ENCODE measurements around the gene PPA2. TPM values are rescaled to one million over a fixed set of nuclear protein-coding genes. Genes with fewer than 3 reads are reported as not detected.
"Not testable (repeated sequence)": the region's sequence is repeated elsewhere in the genome, so short reads cannot be mapped to it uniquely, and the experiment has no call there.

Gene PPA2
- total RNA-seq, 4 donors from 2014 or later, result 34.0 to 72.0 (median 47.3) TPM

DNA sequence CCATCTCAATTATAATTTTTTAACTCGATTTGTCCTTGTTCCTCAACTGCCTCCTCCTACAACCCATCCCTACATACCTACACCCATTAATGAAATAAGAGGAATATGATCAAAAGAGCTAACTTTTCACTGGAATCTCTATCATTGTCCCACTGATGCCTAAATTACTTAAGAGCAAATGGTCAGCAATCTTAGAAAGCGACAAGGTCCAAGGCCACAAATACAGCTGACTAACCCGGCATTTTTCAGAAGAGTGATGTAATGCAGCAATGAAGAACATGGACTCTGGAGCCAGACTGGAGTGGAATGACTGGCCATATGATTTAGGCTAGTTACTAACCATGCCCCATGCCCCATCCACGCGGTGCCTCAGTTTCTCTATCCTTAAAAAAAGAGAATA, 56.2 kb downstream of the PPA2 start:
- in situ Hi-C loops (cut with MboI; ENCODE audit: low sequenced_read_pairs in 4 of 4), result no loop called here
- Histone ChIP-seq H3K36me3 (peaks cover 0 to 11% of the 10 kb centered on the region in 2 donors), H3K27ac (no peak overlapping the region), H3K4me1 (no peaks in the 10 kb centered on the region), H3K4me3 (no peak overlapping the region), H3K9me3 (no peaks in the 10 kb centered on the region), H3K27me3 (no peaks in the 10 kb centered on the region)
- ATAC-seq, result no peak
- DNase-seq, result no peak
- intact Hi-C loops (cut with DNase I; ENCODE audit: low total_unique reads), result no loop called here
- TF ChIP-seq, protein P1, sequence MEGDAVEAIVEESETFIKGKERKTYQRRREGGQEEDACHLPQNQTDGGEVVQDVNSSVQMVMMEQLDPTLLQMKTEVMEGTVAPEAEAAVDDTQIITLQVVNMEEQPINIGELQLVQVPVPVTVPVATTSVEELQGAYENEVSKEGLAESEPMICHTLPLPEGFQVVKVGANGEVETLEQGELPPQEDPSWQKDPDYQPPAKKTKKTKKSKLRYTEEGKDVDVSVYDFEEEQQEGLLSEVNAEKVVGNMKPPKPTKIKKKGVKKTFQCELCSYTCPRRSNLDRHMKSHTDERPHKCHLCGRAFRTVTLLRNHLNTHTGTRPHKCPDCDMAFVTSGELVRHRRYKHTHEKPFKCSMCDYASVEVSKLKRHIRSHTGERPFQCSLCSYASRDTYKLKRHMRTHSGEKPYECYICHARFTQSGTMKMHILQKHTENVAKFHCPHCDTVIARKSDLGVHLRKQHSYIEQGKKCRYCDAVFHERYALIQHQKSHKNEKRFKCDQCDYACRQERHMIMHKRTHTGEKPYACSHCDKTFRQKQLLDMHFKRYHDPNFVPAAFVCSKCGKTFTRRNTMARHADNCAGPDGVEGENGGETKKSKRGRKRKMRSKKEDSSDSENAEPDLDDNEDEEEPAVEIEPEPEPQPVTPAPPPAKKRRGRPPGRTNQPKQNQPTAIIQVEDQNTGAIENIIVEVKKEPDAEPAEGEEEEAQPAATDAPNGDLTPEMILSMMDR (IDR thresholded peaks at IDR 0.05 in 4 of 5, conservative IDR thresholded peaks at IDR 0.05 in 1 of 5), result no peak
- no peak for TF ChIP-seq POLR2A (IDR thresholded peaks at IDR 0.05)

DNA sequence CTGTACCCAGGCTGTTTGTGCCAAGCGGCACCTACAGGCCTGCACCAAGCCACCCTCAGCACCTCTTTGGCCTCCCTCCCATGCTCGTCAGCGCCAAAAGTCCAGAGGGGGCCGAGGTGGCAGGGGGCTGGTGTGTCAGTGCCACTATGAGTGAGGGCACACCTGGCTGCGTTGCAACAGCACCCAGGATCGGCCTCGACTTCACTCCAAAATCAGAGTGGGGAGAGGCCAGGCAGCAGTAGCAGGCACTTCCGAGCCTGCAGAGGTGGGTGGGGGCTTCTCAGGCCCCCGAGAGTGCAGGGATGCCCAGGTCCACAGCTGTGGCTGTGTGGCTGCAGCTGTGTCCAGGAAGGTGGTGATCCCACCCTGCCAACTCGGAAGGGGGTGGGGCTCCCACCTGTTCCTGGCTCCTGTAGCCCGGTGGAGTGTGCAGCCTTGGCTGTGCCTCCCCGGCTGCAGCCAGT, 58.5 kb downstream of the PPA2 start:
- H3K36me3 ChIP-seq, result no peaks in the 10 kb centered on the region
- no peaks in the 10 kb centered on the region for H3K27me3 ChIP-seq
- no peak for ATAC-seq
- H3K9me3 ChIP-seq, result no peaks in the 10 kb centered on the region
- no peaks in the 10 kb centered on the region for H3K4me1 ChIP-seq
- no peak for TF ChIP-seq POLR2A (IDR thresholded peaks at IDR 0.05)
- TF ChIP-seq, protein P1 (IDR thresholded peaks at IDR 0.05 in 4 of 5, conservative IDR thresholded peaks at IDR 0.05 in 1 of 5), result no peak
- H3K4me3 ChIP-seq, result no peak overlapping the region
- in situ Hi-C loops (cut with MboI; ENCODE audit: low sequenced_read_pairs in 4 of 4), result no loop called here
- no peak overlapping the region for H3K27ac ChIP-seq
- intact Hi-C loops (cut with DNase I; ENCODE audit: low total_unique reads), result no loop called here
- no peak for DNase-seq

DNA sequence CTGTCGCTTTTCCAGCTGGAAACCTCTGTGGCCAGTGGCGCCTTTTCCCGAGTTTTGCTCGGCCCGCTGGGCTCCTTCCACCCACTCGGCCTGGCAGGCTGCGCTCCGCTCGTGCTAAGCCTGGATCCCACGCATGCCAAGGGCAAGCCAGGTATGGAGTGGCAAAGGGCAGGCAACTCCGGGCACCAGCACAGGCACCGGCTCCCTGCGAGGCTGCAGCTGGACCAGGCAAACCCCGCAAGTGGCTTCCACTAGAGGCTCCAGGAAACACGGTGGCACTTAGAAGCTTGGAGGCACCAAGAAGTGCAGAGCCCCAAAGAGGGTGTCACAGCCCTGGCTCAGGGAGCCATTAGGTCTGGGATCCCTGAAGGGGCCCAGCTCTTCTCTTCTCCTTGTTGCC, 59.5 kb downstream of the PPA2 start:
- H3K4me3 ChIP-seq, result no peak overlapping the region
- in situ Hi-C loops (cut with MboI; ENCODE audit: low sequenced_read_pairs in 4 of 4), result no loop called here
- ATAC-seq (no peak), DNase-seq (no peak)
- no peak overlapping the region for H3K27ac ChIP-seq
- H3K27me3 ChIP-seq, result no peaks in the 10 kb centered on the region
- H3K9me3 ChIP-seq, result no peaks in the 10 kb centered on the region
- no peaks in the 10 kb centered on the region for H3K36me3 ChIP-seq
- intact Hi-C loops (cut with DNase I; ENCODE audit: low total_unique reads), result no loop called here
- TF ChIP-seq, protein P1 (IDR thresholded peaks at IDR 0.05 in 4 of 5, conservative IDR thresholded peaks at IDR 0.05 in 1 of 5), result no peak
- TF ChIP-seq POLR2A (IDR thresholded peaks at IDR 0.05), result no peak
- no peaks in the 10 kb centered on the region for H3K4me1 ChIP-seq

DNA sequence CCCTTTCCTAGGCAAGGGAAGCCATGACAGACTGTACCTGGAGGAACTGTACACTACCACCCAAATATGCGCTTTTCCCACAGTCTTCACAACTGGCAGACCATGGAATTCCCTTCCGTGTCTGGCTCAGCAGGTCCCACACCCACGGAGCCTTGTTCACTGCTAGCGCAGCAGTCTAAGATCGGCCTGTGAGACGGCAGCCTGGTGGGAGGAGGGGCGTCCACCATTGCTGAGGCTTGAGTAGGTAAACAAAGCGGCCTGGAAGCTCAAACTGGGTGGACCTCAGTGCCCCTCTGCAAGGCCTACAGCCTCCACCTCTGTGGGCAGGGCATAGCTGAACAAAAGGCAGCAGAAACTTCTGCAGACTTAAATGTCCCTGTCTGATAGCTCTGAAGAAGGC, 64.7 kb downstream of the PPA2 start:
- DNase-seq; ATAC-seq; H3K4me1 ChIP-seq; in situ Hi-C loops (cut with MboI; ENCODE audit: low sequenced_read_pairs in 4 of 4); H3K9me3 ChIP-seq; H3K36me3 ChIP-seq; H3K27ac ChIP-seq; H3K4me3 ChIP-seq; H3K27me3 ChIP-seq; intact Hi-C loops (cut with DNase I; ENCODE audit: low total_unique reads): not testable (repeated sequence)

DNA sequence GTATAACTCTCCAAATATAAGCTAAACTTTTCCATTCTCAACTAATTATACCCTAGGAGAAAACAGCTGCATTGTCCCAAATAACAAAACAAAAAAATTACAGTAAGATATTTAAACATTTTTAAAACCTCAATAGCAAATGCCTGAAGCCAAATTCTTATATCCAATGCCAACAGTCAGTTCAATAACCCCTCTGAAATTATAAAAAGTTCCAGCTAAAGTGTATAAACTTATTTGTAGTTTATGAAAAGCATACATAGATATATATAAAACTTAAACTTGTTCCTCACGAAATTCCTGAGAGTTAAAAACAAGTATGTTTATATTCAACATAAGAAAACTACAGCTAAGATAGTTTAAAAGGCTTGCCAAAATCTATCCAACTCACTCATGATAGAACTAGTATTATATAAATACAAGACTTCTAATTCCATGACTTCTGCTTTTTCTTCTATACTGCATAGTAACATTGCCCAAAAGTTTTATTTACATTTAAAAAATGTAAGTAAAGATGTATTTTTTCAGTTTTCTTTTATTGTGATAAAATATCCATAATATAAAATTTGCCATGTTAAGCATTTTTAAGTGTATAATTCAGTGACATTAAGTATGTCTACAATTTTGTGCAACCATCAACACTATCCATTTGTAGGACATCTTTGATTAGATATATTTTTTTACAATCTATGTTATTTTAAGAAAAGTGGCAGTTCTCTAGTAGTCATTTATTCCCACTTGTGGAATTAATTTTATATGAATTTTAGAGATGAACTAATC, 72.8 kb downstream of the PPA2 start:
- Histone ChIP-seq H3K4me1 (no peaks in the 10 kb centered on the region), H3K4me3 (no peak overlapping the region), H3K36me3 (no peaks in the 10 kb centered on the region), H3K27me3 (no peaks in the 10 kb centered on the region), H3K27ac (no peak overlapping the region), H3K9me3 (no peaks in the 10 kb centered on the region)
- TF ChIP-seq, protein P1 (IDR thresholded peaks at IDR 0.05 in 4 of 5, conservative IDR thresholded peaks at IDR 0.05 in 1 of 5), result no peak
- TF ChIP-seq POLR2A (IDR thresholded peaks at IDR 0.05), result no peak
- ATAC-seq (no peak), DNase-seq (no peak)
- intact Hi-C loops (cut with DNase I; ENCODE audit: low total_unique reads), result no loop called here
- in situ Hi-C loops (cut with MboI; ENCODE audit: low sequenced_read_pairs in 4 of 4), result no loop called here
